ENCODE measurements around the gene MRPL27. TPM values are rescaled to one million over a fixed set of nuclear protein-coding genes. Genes with fewer than 3 reads are reported as not detected.

MRPL27 gene
- polyA plus RNA-seq, 1 donor from 2014 or later = 118 TPM

- Histone ChIP-seq H3K4me3 (ENCODE audit: low read length) (no peak overlapping the region), H3F3A (ENCODE audit: insufficient read depth, low read length, poor library complexity, severe bottlenecking) (no peaks in the 10 kb centered on the region), H3K4me2 (ENCODE audit: low read length) (no peak overlapping the region), H3K36me3 (ENCODE audit: insufficient read depth, low read length) (no peaks in the 10 kb centered on the region), H3K9ac (ENCODE audit: low read length) (no peak overlapping the region), H3K9me2 (ENCODE audit: insufficient read depth, low read length) (no peaks in the 10 kb centered on the region), H3K79me2 (replicated peaks; ENCODE audit: insufficient read depth, low read length) (no peaks in the 10 kb centered on the region), H3K27me3 (ENCODE audit: insufficient read depth, low read depth, low read length) (no peaks in the 10 kb centered on the region), H2AFZ (ENCODE audit: low read depth, low read length) (no peak overlapping the region), H4K20me1 (ENCODE audit: insufficient read depth) (no peaks in the 10 kb centered on the region), H3K27ac (ENCODE audit: low read length) (no peak overlapping the region), H3K9me3 (ENCODE audit: low read length) (no peaks in the 10 kb centered on the region)
- TF ChIP-seq CTCF (IDR thresholded peaks at IDR 0.05; ENCODE audit: poor library complexity, severe bottlenecking) (no peak), REST (IDR thresholded peaks at IDR 0.05; ENCODE audit: borderline replicate concordance) (no peak), TAF1 (IDR thresholded peaks at IDR 0.05; ENCODE audit: low read depth) (no peak), EP300 (conservative IDR thresholded peaks at IDR 0.05; ENCODE audit: poor library complexity, severe bottlenecking) (no peak), MXI1 (conservative IDR thresholded peaks at IDR 0.05; ENCODE audit: poor library complexity, severe bottlenecking) (no peak), RAD21 (conservative IDR thresholded peaks at IDR 0.05) (no peak), EZH2 (IDR thresholded peaks at IDR 0.05; ENCODE audit: borderline replicate concordance, insufficient read depth, low read length, poor library complexity, severe bottlenecking) (no peak), POLR2AphosphoS5 (IDR thresholded peaks at IDR 0.05) (no peak), SMC3 (conservative IDR thresholded peaks at IDR 0.05; ENCODE audit: poor library complexity) (no peak)
Measured at GRCh38 chr17:50323060-50323459, 49.9 kb downstream of the MRPL27 start.

- no peaks in the 10 kb centered on the region for H4K20me1 ChIP-seq (ENCODE audit: insufficient read depth)
- no peaks in the 10 kb centered on the region for H3K27me3 ChIP-seq (ENCODE audit: insufficient read depth, low read depth, low read length)
- no peaks in the 10 kb centered on the region for H3F3A ChIP-seq (ENCODE audit: insufficient read depth, low read length, poor library complexity, severe bottlenecking)
- TF ChIP-seq EZH2 (IDR thresholded peaks at IDR 0.05; ENCODE audit: borderline replicate concordance, insufficient read depth, low read length, poor library complexity, severe bottlenecking) = no peak
- no peak for TF ChIP-seq MXI1 (conservative IDR thresholded peaks at IDR 0.05; ENCODE audit: poor library complexity, severe bottlenecking)
- no peak for TF ChIP-seq SMC3 (conservative IDR thresholded peaks at IDR 0.05; ENCODE audit: poor library complexity)
- no peak for TF ChIP-seq RAD21 (conservative IDR thresholded peaks at IDR 0.05)
- TF ChIP-seq CTCF (IDR thresholded peaks at IDR 0.05; ENCODE audit: poor library complexity, severe bottlenecking) = no peak
- no peak for TF ChIP-seq REST (IDR thresholded peaks at IDR 0.05; ENCODE audit: borderline replicate concordance)
- no peak for TF ChIP-seq EP300 (conservative IDR thresholded peaks at IDR 0.05; ENCODE audit: poor library complexity, severe bottlenecking)
- TF ChIP-seq TAF1 (IDR thresholded peaks at IDR 0.05; ENCODE audit: low read depth) = no peak
- no peak for TF ChIP-seq POLR2AphosphoS5 (IDR thresholded peaks at IDR 0.05)
- no peak overlapping the region for H3K4me3 ChIP-seq (ENCODE audit: low read length)
- no peak overlapping the region for H2AFZ ChIP-seq (ENCODE audit: low read depth, low read length)
- H3K9me2 ChIP-seq (ENCODE audit: insufficient read depth, low read length) = no peaks in the 10 kb centered on the region
- H3K79me2 ChIP-seq (replicated peaks; ENCODE audit: insufficient read depth, low read length) = no peaks in the 10 kb centered on the region
- no peaks in the 10 kb centered on the region for H3K9me3 ChIP-seq (ENCODE audit: low read length)
- no peak overlapping the region for H3K9ac ChIP-seq (ENCODE audit: low read length)
- H3K36me3 ChIP-seq (ENCODE audit: insufficient read depth, low read length) = no peaks in the 10 kb centered on the region
- no peak overlapping the region for H3K4me2 ChIP-seq (ENCODE audit: low read length)
- H3K27ac ChIP-seq (ENCODE audit: low read length) = no peak overlapping the region
Measured at GRCh38 chr17:50322271-50322670, 50.7 kb downstream of the MRPL27 start.
